GDM1 (cell line): ENCODE data around the gene SHKBP1.
"Not testable (repeated sequence)": the region's sequence is repeated elsewhere in the genome, so short reads cannot be mapped to it uniquely, and the experiment has no call there.

Experiments
- DNase-seq: peaks from one replicate; lab custom pipeline; 2025; lab: John Stamatoyannopoulos, UW

Gene SHKBP1

DNA sequence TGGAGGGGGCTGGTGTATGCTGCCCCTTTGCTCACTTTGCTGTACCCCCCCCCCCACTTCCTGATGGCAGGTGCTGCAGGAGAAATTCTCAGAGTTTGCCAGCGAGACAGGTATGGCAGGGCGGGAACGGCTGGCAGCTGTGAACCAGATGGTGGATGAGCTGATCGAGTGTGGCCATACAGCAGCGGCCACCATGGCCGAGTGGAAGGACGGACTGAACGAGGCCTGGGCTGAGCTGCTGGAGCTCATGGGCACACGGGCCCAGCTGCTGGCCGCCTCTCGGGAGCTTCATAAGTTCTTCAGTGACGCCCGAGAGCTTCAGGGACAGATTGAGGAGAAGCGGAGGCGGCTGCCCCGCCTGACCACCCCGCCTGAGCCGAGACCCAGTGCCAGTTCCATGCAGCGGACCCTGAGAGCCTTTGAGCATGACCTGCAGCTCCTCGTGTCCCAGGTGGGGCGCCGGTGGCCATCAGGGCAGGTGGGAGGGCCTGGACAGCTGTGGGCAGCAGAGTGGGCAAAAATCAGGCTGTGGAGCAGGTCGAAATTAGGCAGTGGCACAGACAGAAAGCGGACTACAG is 19.6 kb upstream of the SHKBP1 start:
- no peak for DNase-seq

DNA sequence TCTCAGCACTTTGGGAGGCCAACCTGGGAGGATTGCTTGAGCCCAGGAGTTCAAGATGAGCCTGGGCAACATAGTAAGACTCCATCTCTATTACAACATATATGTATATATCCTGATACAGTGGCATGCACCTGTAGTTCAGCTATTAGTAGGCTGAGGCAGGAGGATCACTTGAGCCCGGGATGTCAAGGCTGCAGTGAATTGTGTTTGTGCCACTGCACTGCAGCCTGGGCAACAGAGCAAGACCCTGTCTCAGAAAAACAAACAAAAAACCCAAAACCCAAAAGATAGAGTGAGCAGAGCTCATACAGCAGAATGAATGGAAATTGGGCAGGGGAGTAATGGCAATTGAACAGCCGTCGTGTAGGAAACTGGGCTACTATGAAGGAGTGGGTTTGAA is 17.3 kb upstream of the SHKBP1 start:
- no peak for DNase-seq

DNA sequence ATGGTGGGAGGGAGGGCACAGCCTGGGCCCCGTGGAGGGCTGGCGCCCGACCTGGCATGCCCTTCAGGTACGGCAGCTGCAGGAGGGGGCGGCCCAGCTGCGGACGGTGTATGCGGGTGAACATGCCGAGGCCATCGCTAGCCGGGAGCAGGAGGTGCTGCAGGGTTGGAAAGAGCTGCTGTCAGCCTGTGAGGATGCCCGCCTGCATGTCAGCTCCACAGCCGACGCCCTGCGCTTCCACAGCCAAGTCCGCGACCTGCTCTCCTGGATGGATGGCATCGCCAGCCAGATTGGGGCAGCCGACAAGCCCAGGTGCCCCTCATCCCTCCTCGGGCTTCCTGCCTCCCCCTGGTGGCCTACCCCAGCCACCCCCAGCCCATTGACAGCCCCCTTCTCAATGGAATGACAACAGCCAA is 16.6 kb upstream of the SHKBP1 start:
- DNase-seq = no peak

DNA sequence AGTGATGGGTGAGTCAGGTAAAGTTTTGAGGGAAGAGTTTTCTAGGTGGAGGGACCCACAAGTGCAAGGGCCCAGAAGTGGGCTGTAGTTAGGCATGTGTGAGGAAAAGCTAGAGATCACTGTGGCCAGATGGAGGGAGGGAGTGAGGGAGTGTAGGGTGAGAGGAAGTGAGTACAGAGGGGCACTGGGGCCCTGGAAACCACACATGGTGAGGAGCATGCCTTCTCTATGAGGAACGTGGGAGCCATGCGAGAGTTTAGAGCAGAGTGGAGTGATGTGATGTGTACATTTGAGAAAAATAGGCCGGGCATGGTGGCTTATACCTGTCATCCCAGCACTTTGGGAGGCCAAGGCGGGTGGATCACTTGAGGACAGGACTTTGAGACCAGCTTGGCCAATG is 14.7 kb upstream of the SHKBP1 start:
- peak; percentile 46 for DNase-seq

DNA sequence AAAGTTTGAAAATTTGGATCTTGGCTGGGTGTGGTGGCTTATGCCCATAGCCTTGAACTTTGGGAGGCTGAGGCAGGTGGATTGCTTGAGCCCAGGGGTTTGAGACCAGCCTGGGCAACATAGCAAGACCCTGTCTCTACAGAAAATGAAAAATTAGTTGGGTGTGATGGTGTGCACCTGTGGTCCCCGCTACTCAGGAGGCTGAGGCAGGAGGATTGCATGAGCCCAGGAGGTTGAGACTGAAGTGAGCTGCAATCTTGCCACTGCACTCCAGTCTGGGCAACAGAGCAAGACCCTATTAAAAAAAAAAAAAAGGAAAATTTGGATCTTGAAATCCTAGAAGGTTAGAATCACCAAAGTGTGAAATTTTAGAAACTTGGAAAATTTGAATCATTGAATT is 12.1 kb upstream of the SHKBP1 start:
- DNase-seq = not testable (repeated sequence)

DNA sequence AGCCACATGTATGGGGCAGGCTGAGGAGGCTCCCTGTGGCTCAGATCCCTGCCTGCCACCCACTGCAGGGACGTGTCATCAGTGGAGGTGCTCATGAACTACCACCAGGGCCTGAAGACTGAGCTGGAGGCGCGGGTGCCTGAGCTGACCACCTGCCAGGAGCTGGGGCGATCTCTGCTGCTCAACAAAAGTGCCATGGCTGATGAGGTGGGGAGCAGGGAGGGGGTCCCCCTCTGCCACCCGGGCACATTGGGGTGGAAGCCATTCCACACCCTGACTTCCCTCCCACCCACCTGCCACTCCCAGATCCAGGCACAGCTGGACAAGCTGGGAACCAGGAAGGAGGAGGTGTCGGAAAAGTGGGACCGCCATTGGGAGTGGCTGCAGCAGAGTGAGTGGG is 11.3 kb upstream of the SHKBP1 start:
- DNase-seq = no peak

DNA sequence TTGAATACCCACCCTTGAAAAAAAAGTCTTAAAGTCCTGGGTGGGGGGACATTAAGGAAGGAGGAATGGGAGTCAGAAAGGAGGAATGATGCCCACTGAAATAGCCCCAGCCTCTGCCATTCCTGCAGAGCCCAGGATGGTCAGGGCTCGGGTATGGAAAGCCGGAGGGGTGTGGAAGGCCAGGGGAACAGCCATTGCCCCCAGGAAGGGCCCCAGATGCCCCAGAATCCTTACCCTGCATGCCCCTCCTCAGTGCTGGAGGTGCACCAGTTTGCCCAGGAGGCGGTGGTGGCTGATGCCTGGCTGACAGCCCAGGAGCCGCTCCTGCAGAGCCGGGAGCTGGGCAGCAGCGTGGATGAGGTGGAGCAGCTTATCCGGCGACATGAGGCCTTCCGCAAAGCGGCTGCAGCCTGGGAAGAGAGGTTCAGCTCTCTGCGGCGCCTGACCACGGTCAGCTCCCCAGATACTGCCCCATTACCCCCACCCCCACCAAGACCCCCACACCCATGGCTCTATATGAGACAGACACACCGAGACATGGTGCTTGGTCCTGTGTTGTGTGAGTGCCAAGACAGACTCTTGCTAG is 10.7 kb upstream of the SHKBP1 start:
- DNase-seq = no peak

DNA sequence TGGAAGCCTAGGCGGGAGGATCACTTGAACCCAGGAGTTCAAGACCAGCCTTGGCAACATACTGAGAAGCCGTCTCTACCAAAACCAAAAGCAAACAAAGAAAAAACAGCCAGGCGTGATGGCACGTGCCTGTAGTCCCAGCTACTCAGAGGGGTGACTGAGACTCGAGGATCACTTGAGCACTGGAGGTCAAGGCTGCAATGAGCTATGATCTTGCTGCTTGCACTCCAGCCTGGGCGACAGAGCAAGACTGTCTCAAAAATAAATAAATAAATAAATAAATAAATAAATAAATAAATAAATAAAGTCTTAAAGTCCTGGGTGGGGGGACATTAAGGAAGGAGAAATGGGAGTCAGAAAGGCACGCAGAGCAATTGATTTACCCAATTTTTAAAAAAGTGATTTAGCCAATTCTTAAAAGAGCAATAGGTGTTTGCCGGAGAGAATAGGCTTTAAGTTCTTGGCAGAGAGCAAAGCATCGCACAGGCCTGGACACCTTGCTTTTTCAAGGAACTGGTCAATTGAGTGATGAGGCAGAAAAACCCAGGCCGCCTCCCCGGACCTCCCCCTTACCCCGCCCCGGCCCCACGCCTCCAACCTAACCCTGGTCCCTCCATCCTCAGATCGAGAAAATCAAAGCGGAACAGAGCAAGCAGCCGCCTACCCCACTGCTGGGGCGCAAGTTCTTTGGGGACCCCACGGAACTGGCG is 9.5 kb upstream of the SHKBP1 start:
- no peak for DNase-seq

DNA sequence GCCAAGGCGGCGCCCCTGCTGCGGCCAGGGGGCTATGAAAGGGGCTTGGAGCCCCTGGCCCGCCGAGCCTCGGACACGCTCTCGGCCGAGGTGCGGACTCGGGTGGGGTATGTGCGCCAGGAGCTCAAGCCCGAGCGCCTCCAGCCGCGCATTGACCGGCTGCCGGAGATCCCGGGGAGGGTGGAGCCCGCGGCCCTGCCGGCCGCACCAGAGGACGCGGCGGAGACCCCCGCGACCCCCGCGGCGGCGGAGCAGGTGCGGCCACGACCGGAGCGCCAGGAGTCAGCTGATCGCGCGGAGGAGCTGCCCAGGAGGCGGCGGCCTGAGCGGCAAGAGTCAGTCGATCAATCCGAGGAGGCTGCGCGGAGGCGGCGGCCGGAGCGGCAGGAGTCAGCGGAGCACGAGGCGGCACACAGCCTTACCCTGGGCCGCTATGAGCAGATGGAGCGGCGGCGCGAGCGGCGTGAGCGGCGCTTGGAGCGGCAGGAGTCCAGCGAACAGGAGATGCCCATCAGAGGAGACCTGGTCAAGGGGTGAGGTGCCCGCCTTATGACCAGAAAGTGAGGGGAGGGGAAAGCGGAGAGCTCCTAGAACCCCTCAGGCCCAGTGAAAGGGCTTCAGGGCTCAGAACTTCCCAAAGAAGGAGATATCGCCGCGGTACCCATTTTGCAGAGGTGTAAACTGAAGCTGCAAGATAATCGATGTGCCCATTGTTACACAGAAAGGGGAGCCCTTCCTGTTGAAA is 8.8 kb upstream of the SHKBP1 start:
- no peak for DNase-seq

DNA sequence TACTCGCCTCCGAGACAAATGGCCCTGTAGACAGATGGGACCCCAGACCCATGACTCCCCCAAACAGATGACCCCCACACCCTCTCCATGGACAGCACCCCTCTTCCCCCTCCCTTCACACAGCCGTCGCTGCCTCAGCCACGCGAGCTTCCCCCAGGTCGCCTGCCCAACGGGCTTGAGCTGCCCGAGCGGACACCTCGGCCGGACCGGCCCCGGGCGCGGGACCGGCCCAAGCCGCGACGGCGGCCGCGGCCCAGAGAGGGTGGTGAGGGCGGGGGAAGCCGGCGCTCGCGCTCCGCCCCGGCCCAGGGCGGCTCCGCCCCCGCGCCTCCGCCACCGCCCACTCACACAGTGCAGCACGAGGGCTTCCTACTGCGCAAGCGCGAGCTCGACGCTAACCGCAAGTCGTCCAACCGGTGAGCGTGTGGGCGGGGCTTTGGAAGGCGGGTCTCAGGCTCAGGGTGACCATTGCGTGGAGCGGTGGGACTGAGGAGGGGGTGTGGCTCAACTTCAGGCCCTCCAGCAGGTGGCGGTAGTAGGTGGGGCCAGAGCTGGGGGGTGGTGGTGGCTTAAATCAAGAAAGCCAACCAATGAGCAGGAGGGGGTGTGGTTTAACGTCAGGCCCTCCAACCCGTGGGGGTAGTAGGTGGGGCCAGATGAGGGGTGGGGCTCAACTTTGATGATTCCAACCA is 6.2 kb upstream of the SHKBP1 start:
- peak; percentile 100 for DNase-seq

DNA sequence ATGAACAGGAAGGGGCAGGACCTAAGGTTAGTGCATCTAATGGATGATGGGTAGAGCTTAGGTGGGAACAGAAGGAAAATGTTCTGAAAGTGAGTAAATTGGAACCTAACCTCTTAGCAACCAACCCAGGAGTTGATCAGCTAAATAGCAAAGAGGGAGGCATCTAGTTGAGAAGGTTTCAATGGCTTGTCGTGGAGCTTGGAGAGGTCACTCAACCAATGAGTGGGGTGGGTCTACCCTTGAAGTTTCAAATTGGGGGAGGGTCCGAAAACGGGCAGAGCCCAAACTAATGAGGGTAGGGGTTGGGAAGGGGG is 5.7 kb upstream of the SHKBP1 start:
- DNase-seq = no peak

DNA sequence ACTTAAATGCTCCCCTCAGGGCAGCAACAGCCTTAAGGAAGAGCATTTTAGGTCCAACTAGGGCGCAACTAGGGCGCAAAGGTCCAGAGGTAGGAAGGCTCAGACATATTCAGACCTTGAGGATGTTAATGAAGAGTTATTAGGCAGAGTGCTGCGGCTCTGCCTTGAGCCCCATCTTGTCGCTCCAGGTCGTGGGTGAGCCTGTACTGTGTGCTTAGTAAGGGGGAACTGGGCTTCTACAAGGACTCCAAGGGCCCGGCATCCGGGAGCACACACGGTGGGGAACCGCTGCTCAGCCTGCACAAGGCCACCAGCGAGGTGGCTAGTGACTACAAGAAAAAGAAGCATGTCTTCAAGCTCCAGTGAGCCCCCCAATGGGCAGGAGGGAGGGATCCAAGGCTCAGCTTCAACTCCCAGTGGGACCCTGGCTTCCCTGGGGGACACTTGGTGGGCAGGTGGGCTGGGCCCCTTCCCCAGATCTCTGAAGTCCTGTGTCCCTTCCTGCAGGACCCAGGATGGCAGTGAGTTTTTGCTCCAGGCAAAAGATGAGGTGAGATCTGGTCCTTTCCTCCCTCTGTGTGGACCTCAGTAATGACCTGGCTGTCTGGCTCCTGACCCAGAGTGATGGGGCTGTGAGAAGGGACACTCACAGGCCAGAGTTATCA is 4.7 kb upstream of the SHKBP1 start:
- DNase-seq = no peak

DNA sequence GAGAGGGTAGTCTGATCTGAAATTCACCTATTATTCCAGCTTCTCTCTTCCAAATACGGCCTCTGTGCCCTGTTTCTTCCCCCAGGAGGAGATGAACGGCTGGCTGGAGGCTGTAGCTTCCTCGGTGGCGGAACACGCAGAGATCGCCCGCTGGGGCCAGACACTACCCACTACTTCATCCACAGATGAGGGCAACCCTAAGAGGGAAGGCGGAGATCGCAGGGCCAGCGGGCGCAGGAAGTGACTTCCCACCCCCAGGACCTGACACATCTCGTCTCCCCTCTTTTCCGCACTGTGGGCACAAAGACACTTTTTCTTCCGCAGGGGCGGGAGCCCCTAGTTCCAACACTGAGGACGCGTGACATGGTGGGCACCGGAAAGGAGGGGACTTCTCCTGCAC is 1.3 kb upstream of the SHKBP1 start:
- no peak for DNase-seq

DNA sequence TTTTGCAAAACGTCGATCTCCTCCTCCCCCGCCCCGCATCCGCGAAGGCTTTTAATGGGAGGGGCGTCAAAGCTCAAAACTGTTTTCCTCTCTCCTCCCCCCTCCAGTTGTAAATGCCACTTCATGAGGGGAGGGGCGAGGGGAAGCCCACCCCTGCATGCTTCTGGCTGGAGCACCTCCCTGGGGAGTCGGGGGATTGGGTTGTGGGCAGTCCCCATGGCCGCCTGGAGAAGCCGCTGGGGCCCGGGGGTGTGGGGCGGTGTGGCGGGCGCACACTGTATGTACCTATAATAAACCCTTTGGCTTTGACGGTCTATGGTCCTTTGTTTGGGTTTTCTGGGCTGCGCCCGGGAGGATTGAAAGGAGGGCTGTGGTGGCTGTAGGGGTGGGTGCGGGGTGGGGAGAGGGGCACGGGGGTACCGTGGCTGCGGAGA is 505 bp upstream of the SHKBP1 start:
- no peak for DNase-seq

DNA sequence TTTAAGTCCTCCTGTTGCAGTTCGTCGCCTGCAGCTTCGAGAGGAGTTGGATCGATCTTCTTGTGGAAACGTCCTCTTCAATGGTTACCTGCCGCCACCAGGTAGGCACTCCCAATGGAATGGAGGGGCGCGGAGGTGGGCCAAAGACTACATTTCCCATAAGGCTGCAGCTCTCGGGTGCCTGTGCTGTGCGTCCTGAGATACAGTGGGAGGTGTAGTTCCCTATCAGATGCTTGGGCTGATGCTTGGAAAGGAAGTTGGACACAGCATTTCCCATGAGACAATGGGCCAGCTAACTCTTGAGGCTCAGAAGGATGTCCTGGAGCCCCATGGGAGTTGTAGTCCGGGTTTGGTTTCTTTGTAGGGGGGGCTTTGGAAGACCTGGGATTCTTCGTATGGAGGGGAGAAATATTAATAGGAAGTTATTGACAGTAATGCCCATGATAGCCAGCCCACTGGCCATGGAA is 1.8 kb downstream of the SHKBP1 start:
- DNase-seq = peak; percentile 21

DNA sequence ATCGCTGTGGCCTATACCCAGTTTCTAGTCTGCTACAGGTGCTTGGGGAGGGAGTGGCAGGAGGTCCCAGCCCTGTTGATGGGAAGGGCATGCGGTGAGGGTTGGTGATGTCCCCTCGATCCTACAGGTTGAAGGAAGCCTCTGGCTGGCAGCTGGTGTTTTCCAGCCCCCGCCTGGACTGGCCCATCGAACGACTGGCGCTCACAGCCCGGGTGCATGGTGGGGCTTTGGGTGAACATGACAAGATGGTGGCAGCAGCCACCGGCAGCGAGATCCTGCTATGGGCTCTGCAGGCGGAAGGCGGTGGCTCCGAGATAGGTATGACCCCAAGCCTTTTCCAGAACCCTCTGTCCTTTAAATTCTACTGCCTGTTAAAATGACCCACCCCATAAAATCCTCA is 3.9 kb downstream of the SHKBP1 start:
- no peak for DNase-seq

DNA sequence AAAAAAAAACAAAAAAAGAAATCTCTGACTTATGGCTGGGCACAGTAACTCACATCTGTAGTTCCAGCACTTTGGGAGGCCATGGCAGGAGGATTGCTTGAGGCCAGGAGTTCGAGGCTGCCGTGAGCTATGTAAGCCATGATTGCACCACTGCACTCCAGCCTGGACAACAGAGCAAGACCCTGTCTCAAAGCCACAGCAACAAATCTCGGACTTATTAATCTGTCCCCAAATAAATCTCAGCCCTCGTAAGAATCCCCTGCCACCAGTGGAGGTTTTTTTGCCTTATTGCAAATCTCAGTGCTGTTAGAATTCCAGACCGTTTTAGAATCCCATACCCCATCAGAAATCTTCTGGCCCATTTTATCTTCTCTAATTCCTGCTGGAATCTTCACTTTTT is 4.9 kb downstream of the SHKBP1 start:
- DNase-seq = no peak

DNA sequence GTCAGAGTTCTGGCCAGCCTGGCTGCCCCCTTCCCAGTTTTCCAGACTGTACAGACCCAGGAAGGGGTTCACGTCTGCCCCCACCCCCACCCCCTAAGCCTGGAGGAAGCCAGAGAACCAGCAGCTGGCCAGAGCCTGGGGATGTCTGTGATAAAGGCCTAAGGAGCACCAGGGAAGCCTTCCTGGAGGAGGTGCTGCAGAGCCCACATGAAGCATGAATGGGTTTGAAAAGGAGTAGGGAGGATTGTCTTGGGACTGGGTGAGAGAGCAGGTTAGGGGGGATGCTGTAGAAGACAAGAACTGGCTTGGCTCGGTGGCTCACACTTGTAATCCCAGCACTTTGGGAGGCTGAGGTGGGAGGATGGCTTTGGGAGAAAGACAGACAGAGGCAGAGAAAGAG is 5.8 kb downstream of the SHKBP1 start:
- DNase-seq = no peak

DNA sequence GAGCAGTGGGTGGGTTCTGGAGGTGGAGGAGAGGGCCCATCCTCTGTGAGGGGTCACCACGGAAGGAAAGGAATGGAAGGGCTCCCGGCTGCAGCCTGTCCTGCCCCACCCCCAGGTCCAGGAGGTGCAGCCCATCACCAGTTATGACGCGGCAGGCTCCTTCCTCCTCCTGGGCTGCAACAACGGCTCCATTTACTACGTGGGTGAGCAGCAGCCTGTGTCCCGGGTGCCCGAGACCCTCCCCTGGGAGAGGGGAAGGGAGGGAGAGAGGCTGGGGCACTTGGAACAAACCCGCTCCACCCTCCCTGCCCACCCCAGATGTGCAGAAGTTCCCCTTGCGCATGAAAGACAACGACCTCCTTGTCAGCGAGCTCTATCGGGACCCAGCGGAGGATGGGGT is 6.6 kb downstream of the SHKBP1 start:
- DNase-seq = no peak

DNA sequence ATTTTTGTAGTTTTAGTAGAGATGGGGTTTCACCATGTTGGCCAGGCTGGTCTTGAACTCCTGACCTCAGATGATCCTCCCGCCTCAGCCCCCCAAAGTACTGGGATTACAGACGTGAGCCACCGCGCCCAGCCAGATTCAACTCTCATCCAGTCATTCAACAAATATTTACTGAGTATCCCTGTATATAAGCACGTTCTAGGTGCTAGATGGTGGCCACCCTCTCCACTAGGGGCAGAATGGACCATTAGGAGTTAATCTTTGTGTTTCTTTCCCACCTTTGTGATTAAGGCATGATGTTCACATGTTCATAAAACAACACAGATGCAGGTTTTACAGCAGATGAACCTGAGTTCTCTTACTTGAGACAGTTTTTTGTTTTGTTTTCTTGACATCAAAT is 7.3 kb downstream of the SHKBP1 start:
- DNase-seq = no peak

DNA sequence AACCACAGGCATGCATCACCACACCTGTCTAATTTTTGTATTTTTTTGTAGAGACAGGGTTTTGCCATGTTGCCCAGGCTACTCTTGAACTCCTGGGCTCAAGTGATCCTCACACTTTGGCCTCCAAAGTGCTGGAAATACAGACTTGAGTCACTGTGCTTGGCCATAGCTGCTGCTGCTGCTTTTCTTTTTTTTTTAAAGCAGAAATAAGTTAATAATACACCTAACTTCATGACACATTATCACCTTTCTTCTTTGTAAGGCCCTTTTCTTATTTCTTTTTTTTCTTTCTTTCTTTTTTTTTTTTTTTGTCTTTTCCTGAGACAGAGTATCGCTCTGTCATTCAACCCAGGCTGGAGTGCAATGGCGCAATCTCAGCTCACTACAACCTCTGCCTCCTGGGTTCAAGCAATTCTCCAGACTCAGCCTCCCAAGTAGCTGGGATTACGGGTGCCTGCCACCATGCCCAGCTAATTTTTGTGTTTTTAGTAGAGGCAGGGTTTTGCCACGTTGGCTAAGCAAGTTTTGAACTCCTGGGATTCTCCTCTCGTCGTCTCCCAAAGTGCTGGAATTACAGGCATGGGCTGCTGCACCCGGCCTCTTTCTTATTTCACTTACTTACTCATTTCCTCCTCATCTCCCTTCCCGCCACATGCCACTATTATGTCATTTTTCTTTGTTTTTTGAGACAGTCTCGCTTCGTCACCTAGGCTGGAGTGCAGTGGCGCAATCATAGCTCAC is 8.7 kb downstream of the SHKBP1 start:
- no peak for DNase-seq
